GM19193 (cell line): ENCODE data around the gene SYTL2.

Experiments
- POLR2A ChIP-seq: IDR thresholded peaks from 4 replicates; pipeline ENCODE4 v1.6.1; 2011; ENCODE audit not compliant: insufficient read depth, insufficient read length; ENCODE audit errors: extremely low read depth

The SYTL2 gene

DNA sequence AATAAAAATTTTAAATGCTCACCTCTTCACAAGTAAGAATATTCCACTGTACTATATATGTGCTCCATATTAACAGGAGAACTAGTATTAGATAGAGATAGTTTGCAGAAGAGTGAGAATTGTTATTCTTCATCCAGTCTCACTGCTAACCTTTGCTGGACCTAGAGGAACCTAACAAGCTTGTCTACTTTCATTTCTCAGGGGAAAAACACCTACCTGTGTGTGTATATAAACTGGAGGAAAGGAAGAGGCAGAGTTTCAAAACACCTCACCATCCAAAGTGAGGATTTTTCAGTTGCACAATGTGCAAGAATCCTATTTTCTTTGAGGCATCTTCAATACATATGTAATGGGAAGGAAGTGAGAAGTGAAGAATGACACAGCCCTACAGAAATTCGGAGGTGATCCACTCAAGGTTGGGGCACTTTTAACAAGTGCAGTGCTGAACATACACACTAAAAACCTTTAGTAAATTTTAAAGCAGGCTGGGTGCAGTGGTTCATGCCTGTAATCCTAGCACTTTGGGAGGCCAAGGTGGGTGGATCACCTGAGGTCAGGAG is 52.4 kb downstream of the SYTL2 start:
- no peak for TF ChIP-seq POLR2A

GRCh38 chr11:85758026-85758425 is 52.9 kb downstream of the SYTL2 start:
- TF ChIP-seq POLR2A = no peak

DNA sequence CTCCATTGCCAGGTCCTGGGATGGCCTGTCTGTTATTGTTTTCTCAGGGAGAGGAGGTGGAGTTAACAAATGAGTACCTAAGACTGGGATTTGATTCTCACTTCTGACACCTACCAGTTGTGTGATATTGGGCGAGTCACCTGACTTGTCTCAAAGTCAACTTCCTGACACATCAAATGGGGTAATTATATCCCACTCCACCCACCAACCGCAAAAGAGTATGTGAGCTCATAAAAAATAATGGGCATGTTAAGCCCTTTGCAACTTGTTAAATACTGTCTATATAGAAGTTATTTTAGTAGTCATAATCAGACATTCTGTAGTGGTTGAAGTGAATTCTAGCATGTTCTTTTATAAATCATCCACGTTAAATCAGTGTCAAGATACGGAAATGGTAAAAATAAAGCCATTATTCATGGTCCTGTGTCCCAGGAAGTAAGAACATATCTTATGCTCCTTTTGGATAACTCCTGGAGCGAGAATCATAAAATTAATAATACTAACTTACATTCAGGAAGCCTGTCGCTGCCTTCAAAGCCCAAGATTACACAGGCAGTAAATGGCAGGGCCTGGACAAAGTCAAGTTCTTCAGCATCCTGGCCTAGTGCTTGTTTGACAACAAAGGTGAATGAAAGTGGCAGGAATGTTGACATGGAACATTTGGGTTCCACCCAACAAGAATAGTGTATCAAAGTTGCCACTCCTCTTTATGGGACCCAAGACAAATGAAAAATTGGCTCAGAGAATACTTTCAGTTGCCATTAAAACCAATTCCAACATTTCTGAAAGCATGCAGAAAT is 54.3 kb downstream of the SYTL2 start:
- TF ChIP-seq POLR2A = no peak

- TF ChIP-seq POLR2A = no peak
Observed at GRCh38 chr11:85755701-85756100, 55.2 kb downstream of the SYTL2 start.

DNA sequence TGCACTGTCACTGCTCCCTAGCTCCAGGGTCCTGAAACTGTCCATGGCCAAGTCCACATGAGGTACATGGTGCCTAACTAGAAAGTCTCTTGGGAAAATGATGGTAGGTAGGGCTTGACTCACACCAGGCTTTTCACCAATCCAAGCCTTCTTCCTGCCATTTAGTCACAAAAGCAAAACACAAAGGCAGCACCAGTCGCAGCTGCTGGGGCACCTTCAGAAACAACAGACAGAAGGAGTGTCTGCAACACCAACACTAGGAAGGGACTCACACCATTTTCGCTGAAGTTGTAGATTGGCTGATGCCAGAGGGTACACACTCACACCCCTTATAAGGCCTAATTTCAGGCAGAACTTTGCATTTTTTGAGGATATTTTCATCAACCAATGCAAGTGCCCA is 55.7 kb downstream of the SYTL2 start:
- no peak for TF ChIP-seq POLR2A

DNA sequence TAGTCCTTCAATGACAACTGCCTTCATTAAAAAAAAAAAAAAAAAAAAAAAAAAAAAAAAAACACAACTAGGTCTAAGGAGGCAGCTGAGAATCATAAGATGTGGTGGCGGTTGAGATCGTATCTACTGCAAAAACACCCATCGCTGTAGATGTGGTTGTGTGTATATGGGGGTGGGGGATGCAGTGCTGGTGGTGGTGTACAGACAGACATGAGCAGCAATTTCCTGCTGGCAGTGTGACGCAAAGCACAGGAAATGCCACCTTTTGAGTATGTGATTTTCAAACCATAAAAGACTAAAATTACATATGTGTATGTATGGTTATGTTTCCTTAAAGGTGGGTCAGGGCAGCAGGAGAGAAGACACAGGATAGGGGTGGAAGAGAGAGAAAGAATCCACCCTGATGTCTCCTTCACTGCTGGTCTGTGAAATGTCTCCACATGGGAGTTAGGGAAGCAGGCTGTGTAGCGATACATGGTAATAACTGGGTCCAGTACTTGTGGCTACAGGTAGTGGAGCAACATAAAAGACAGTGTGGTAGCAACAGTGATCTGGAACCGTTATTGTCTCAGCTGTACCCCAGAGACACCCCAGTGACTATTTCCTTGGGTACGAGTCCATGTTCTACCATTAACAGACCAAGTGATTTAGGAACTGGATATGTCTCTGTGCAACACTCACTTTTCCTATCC is 57.9 kb downstream of the SYTL2 start:
- TF ChIP-seq POLR2A = no peak

GRCh38 chr11:85752201-85752889 is 58.6 kb downstream of the SYTL2 start:
- TF ChIP-seq POLR2A = no peak

- TF ChIP-seq POLR2A = no peak
Observed at GRCh38 chr11:85751724-85752123, 59.2 kb downstream of the SYTL2 start.

- TF ChIP-seq POLR2A = no peak
Observed at GRCh38 chr11:85750646-85751045, 60.3 kb downstream of the SYTL2 start.

- TF ChIP-seq POLR2A = no peak
Observed at GRCh38 chr11:85749884-85750283, 61.1 kb downstream of the SYTL2 start.

- TF ChIP-seq POLR2A = no peak
Observed at GRCh38 chr11:85749287-85749834, 61.6 kb downstream of the SYTL2 start.

- TF ChIP-seq POLR2A = no peak
Observed at GRCh38 chr11:85748455-85748891, 62.5 kb downstream of the SYTL2 start.

DNA sequence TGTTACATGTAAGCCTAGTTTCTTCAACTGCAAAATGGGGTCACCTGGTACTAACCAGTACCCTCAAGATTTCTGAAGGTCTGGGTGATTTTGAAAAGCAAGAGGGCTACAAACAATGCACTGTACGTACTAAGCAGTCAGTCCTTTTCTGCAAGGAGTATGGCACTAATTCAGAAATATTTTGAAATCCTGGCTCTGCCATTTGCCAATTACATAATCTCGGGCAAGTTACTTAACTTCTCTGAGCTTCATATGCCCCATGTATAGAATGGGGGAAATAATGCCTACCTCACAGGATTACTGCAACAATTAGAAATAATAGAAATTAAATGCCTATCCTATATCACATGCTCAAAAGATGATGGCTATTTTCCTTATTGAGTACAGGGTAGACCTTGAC is 64.3 kb downstream of the SYTL2 start:
- no peak for TF ChIP-seq POLR2A

DNA sequence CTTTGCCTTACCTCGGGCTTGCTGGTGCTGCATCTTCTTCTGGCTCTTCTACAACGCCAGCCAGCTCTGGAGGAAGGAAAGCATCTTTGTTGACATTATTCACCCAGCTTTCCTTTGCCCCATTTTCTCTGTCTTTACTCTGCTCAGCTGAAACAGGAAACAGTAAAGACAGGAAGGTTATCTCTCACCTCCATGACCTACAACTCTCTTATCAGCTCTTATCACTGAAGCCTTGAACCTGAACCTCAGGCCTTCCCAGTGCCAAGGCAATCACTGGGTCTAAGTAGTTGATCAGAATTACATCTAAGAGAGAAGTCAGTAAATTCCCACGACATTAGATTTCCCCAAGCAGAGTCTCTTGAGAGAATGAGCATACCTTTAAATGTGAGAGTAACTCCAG is 65.3 kb downstream of the SYTL2 start:
- TF ChIP-seq POLR2A = no peak

- TF ChIP-seq POLR2A = no peak
Observed at GRCh38 chr11:85742873-85743275, 68.1 kb downstream of the SYTL2 start.
